Vagina (tissue), 2 donors: ENCODE measurements around the gene APCDD1.

ENCODE experiments used
- POLR2A ChIP-seq, 2 donors: fragments of 450-650 bp; IDR thresholded peaks; one replicate each; pipeline ENCODE4 v1.6.1; 2017; ENCODE audit warnings: antibody characterized with exemption in 2 of 2, mild to moderate bottlenecking in 2 of 2, moderate library complexity in 2 of 2
- POLR2AphosphoS5 ChIP-seq, 2 donors: sonication (generic); formaldehyde crosslinking; IDR thresholded peaks; one replicate each; pipeline ENCODE4 v1.9.0; 2017; ENCODE audit warnings: antibody characterized with exemption in 2 of 2, mild to moderate bottlenecking in 2 of 2, low read depth in 1 of 2; ENCODE audit not compliant: insufficient read depth in 1 of 2
- TF ChIP-seq, protein P1 (sequence below), 3 experiments: fragments of 450-650 bp in 2 of 3; fragments of 200-600 bp in 1 of 3; sonication (generic) in 1 of 3; IDR thresholded peaks; one replicate each; pipeline ENCODE4 v1.5.1; 2017 to 2019; ENCODE audit warnings: antibody characterized with exemption in 3 of 3, mild to moderate bottlenecking in 2 of 3, moderate library complexity in 2 of 3

DNA sequence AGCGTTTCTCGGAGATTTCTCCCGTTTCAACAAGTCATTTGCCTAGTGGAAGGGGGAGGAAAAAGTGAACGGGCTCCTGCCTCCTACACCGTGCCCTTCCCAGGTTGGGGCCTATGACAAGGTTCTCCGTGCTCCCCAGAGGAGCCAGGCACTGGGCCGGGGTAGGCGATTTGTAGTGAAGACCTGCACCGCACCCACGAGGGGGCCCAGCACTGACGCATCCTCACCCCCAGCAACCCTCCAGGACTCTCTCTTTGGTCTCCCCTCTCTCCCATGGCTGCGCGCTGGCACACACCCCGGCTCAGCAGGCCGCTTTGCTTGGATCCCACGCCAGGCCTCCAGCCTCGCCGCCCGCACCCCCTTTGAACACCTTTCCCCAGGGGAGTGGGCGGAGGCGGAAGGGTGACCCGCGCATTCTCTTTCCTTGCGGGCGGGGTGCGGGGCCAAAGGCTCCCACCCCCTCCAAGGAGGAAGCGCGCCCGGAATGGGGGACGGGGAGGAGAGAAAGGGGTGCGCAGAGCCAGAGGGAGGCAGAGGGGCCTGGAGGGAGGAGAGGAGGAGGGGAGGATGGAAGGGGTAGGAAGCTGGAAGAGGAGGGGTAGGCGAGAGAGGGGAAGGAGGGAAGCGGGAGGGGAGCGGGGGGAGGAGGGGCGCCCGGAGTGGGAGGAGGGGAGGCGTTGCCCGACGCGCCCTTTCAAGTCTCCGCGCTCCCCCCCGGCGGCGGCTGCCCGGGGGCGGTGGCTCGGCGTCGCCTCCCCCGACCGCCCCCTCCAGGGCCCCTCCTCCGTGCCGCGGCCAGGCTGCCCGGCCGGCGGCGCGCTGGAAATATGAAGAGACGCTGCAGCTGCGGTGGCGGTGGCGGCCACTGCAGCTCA is at the start of gene APCDD1:
- TF ChIP-seq, protein P1, sequence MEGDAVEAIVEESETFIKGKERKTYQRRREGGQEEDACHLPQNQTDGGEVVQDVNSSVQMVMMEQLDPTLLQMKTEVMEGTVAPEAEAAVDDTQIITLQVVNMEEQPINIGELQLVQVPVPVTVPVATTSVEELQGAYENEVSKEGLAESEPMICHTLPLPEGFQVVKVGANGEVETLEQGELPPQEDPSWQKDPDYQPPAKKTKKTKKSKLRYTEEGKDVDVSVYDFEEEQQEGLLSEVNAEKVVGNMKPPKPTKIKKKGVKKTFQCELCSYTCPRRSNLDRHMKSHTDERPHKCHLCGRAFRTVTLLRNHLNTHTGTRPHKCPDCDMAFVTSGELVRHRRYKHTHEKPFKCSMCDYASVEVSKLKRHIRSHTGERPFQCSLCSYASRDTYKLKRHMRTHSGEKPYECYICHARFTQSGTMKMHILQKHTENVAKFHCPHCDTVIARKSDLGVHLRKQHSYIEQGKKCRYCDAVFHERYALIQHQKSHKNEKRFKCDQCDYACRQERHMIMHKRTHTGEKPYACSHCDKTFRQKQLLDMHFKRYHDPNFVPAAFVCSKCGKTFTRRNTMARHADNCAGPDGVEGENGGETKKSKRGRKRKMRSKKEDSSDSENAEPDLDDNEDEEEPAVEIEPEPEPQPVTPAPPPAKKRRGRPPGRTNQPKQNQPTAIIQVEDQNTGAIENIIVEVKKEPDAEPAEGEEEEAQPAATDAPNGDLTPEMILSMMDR (IDR thresholded peaks at IDR 0.05): no peak
- TF ChIP-seq POLR2A (IDR thresholded peaks at IDR 0.05) (peak in 1 of 2 donors; percentile 85), POLR2AphosphoS5 (IDR thresholded peaks at IDR 0.05; ENCODE audit: insufficient read depth in 1 of 2, low read depth in 1 of 2) (peak in 1 of 2 donors; percentile 78)
